ENCODE measurements around the gene CACNA1C. TPM values are rescaled to one million over a fixed set of nuclear protein-coding genes. Genes with fewer than 3 reads are reported as not detected.
A peak's percentile ranks its signal among the peaks of the same experiment; 100 is the strongest.
"Not testable (repeated sequence)": the region's sequence is repeated elsewhere in the genome, so short reads cannot be mapped to it uniquely, and the experiment has no call there.

CACNA1C gene
- total RNA-seq, 1 donor from 2014 or later = 0.51 TPM

DNA sequence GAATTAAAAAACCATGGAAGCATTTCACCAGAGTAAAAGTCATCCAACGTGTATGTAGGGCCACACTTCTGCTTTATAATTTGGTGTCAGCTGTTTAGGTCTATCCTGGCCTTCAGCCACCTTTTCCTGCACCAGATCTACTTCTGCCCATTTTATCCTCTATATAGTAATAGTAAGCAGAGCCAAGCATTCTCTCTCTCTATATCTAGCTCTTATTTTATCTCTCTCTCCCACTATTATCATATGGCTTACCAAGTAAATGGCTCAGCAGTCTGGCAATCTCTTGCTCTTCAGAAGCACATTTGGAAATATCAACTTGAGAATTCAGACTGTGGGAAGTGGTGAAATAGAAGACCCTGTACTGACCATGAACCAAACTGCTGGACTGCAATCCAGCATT lies 657.9 kb downstream of the CACNA1C start:
- no peak for DNase-seq (ENCODE audit: low read depth in 2 of 2)

DNA sequence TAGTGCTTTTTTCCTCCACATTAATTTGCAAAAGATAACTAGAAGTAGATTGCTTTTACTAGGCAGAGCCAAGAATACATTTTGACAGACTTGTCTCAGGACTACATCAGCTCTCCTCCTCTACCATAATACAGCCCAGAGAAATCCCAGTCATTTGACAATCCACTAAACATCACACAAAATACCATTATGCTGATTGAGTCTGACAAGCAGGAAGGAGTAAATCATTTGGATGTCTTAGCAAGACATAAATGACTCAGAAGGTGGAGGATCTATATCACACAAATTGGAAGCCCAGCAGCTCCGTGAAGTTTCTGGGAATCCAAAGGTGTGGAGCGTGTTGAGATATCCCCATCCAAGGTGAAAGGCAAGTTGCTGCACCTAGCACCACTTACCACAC lies 666.6 kb downstream of the CACNA1C start:
- no peak for DNase-seq (ENCODE audit: low read depth in 2 of 2)

DNA sequence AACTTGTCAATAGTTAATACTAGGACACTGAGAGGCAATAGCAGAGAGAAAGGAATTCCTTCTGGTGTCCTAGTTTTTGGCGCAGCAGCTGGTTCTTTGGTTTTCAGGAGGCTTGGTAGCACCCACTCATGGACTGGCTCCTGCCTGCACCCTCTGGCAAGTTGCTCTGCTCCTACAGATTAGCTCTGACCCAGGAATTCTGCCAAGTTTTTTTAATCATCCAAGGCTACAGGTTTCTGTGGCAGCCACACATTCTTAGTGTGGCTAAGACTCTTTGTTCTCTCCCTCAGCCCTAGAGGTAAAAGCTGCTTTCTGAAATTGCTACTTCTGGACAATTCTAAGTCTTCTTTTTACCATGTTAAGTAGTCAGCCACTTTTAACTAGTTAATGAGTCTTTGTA lies 670.0 kb downstream of the CACNA1C start:
- no peak for DNase-seq (ENCODE audit: low read depth in 2 of 2)

DNA sequence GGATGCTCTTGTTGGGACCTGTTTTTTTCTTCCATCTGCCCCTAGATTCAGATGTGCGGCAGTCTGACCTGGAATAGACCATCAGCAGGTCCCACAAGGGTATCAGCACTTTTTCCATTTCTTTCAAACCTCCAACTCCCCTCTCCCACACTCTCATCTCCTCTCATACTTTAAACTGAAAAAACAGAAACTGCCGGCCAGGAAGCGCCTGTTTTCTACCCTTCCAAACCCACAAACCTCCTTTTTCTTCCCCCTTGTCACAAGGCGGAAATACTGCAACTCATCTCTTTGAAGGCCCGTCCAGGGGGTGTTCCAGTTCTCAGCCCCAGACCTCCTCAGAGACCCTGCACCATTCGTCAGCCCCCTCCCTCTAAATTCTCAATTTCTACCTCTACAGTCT lies 679.5 kb downstream of the CACNA1C start:
- no peak for DNase-seq (ENCODE audit: low read depth in 2 of 2)

DNA sequence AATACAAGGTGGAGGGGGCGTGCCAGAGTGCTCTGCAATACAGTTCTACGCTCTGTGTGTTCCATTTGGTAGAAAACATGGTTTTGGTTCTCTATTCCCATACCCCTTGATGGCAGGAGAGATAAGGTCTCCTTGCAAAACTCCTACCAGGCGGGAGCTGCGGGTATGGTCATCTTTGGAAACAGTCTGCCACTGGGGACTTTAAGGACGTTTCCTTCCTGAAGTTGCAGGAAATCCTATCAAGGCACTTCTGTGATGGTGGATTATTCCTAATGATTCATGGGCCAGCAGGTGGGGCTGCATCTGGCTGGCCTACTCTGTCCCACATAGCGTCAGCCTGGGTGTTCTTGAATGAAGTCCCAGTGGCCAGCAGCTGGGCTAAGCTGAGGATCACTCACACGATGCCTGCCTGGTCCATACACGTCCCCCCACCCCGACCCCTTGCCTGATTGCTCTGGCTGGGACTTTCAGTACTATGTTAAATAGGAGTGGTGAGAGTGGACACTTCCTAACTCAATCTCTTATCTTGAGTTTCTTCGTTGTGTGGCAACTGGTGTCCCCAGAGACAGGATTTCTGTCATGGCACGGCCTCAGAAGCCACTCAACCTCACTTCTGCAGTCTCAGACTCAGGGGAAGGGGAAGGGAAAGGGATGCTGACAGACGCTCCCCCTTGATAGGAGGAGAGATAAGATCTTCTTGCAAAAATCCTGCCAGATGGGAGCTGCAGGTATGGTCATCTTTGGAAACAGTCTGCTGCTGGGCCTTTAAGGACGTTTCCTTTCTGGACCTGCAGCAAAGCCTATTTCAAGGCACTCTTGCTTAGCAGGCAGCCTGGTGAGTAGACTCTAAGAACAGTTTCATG lies 680.9 kb downstream of the CACNA1C start:
- DNase-seq (ENCODE audit: low read depth in 2 of 2) = no peak

DNA sequence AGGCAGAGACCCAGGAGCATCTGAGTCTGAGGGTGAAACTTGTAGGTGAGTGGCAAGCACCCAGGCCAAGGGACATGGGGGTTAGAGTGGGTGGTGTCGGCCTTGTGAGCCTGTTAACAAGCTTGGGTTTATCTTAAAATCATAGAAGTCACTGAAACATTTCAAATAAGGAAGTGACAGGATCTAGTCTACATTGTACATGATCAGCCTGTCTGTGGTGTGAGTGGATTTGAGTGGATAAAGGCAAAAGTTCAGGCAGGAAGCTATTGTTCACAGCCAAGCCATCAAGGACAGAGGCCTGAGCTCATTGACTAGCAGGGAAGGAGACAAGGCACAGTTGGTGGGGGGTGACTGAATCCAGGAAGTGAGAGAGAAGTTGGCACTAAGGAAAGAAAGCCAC lies 682.6 kb downstream of the CACNA1C start:
- no peak for DNase-seq (ENCODE audit: low read depth in 2 of 2)

DNA sequence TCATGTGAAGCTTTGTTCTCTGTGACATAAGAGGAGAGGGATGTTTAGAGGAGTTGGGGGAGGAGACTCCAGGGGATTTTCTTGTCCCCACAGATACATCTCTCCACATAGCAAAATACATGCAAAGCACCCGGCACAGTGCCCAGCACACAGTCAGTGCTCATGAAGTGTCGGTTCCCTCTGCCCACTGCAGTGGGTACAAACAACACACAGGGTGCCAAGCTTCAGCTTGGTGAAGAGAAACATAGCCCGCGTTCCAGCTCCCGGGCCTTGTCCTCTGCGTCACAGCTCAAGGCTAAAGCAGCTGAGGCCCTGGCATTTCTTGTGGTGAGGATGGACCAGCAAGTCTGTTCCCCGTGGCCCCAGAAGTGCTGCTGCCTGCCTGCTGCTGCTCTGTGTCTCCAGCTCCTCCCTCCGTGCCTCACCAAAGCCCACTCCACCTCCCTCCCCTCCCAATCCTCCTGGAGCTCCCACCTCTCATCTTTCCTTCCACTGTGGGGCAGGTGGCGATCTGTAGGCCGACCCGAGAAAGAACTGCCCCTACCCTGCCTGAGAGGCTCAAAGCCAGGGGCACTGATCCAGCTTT lies 685.0 kb downstream of the CACNA1C start:
- no peak for DNase-seq (ENCODE audit: low read depth in 2 of 2)

DNA sequence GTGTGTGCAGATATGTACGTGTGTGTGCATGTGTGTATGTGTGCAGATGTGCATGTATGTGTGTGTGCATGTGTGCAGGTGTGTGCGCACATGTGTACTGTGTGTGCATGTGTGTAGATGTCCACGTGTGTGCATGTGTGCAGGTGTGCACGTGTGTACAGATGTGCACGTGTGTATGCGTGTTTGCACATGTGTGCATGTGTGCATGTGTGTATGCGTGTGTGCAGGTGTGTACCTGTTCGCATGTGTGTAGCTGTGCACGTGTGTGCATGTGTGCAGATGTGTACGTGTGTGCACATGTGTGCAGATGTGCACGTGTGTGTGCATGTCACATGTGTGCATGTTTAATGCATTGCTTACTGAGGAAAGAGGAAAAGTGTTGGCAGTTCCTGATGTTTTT lies 686.3 kb downstream of the CACNA1C start:
- no peak for DNase-seq (ENCODE audit: low read depth in 2 of 2)

DNA sequence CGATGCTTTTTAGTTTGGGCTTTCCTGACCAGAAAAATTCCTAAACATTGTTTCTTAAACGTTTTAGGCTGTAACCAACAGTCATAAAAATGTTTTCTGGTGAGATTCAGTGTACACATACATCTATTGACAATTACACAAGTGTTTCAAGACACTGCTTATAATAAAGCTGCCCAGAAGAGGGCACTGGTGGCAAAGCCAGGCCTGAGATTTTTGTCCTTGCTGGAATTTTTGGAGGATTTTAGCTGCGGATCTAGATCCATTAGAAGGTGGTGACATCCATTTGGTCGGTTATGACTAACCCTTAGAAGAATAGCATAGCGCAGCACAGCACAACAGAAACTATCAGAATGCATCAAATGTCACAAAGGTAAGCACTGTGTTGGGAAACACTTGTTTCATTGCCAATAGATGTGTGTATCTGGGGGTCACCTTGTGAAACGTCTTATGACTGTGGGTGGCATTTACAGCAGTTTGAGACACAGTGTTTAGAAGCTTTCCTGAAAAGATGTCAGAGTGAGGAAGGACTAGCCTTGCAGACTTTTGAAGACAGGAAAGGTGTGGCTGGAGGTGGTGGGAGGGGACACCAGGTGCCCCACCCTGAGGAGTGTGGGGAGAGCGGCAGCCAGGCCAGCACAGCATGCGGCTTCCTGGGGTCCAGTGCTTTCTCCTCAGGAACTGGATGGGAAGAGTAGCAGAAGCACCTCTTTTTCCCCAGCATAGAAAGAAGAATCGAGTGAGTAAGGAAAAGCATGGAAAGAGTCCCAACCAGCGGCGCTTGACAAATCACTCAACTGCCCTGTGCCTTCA lies 687.2 kb downstream of the CACNA1C start:
- peak in 1 of 2 donors; percentile 38 for DNase-seq (ENCODE audit: low read depth in 2 of 2)

DNA sequence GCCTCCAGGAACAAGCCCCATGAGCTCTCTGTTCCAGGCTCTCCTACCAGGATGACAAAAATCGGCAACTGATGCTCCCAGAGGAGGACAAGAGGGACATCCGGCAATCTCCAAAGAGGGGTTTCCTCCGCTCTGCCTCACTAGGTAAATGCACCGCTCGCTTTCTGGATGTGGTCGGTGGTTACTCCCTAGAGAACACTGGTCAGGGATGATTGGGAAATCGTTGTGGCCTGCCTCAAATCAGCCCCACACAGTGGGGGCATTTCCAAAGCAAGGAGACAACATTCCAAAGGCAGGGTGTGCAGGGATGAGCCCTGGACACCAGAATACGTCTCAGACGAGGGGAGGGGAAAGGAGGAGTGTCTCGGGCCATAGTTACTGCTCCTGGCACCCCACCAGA lies 689.2 kb downstream of the CACNA1C start:
- DNase-seq (ENCODE audit: low read depth in 2 of 2) = not testable (repeated sequence)

DNA sequence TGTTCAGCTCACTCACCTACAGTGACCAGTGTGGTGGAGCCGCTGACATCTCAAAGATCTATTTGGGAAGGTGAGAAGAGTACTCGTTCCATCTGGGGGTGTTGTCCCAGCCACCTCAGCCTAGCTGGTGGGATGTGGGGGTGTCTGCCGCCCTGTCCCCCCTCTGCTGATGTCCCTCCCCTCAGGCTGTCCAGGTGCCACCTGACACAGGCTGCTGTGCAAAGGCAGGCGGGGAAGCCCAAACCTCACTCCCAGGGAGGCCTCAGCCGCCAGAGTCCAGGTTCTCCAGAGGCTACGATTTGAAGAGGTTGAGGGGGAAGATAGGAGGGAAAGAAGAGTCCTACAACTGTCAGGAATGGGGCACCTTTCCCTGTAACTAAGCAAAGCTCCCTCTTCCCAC lies 690.7 kb downstream of the CACNA1C start:
- no peak for DNase-seq (ENCODE audit: low read depth in 2 of 2)

DNA sequence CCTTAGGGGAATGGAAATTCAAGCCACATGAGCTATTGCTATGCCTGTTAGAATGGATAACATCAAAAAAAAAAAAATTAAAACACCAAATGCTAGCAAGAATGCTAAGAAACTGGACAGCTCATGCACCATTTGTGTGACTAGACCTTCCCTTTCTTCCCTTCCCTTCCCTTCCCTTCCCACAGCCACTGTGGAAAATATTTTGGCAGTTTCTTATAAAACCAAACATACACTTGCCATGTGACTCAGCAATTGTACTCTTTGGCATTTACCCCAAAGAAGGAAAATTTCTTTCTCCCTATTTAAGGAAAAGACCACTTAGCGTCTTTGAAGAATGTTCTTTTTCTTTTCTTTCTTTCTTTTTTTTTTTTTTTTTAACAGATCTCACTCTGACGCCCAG lies 692.9 kb downstream of the CACNA1C start:
- DNase-seq (ENCODE audit: low read depth in 2 of 2) = no peak

Other genes with a start within 250 kb of the CACNA1C start
- not detected in 2 replicates for gene LRTM2, start 232.4 kb upstream of the CACNA1C start, total RNA-seq
- gene CACNA2D4, start 134.3 kb upstream of the CACNA1C start, total RNA-seq = under 0.01 and 0.26 TPM in 2 replicates
- gene DCP1B, start 48.5 kb upstream of the CACNA1C start, total RNA-seq = 3.9 and 4.3 TPM in 2 replicates